OCI-LY1 (cell line): ENCODE results near the gene FOXN3.

Source experiments
- H2AFZ ChIP-seq: fragments of 200-600 bp; sonication (generic), shearing (Covaris generic); 2 replicates; pipeline ENCODE4 v1.6.0; 2014; ENCODE audit warnings: antibody characterized with exemption, mild to moderate bottlenecking, low read length
- H3F3A ChIP-seq: fragments of 200-600 bp; sonication (generic), shearing (Covaris generic); 2 replicates; pipeline ENCODE4 v1.6.0; 2014; ENCODE audit warnings: mild to moderate bottlenecking, antibody characterized with exemption, low read length, moderate library complexity; ENCODE audit not compliant: insufficient read depth
- H3K27ac ChIP-seq: fragments of 200-600 bp; sonication (generic); 2 replicates; pipeline ENCODE4 v1.5.1; 2014; ENCODE audit warnings: low read length, mixed run types, mild to moderate bottlenecking, low read depth; ENCODE audit not compliant: poor library complexity, severe bottlenecking
- H3K27me3 ChIP-seq: fragments of 200-600 bp; sonication (generic); 2 replicates; pipeline ENCODE4 v1.6.0; 2014; ENCODE audit warnings: antibody characterized with exemption, mild to moderate bottlenecking, low read length, moderate library complexity; ENCODE audit not compliant: insufficient read depth
- H3K36me3 ChIP-seq: fragments of 200-600 bp; sonication (generic); 2 replicates; pipeline ENCODE4 v1.6.1; 2014; ENCODE audit warnings: mild to moderate bottlenecking, antibody characterized with exemption, low read length, moderate library complexity, mixed read lengths; ENCODE audit not compliant: insufficient read depth
- H3K4me1 ChIP-seq: fragments of 200-600 bp; sonication (generic); 2 replicates; pipeline ENCODE4 v1.5.1; 2014; ENCODE audit warnings: mild to moderate bottlenecking, low read length, moderate library complexity; ENCODE audit not compliant: insufficient read depth, severe bottlenecking
- H3K4me2 ChIP-seq: fragments of 200-600 bp; sonication (generic), shearing (Covaris generic); 2 replicates; pipeline ENCODE4 v1.6.1; 2014; ENCODE audit warnings: low read length
- H3K4me3 ChIP-seq: fragments of 200-600 bp; sonication (generic); 2 replicates; pipeline ENCODE4 v1.5.1; 2014; ENCODE audit warnings: low read length, low read depth, mild to moderate bottlenecking, mixed read lengths; ENCODE audit not compliant: poor library complexity, severe bottlenecking
- H3K79me2 ChIP-seq: fragments of 200-600 bp; shearing (Covaris generic); 2 replicates; pipeline ENCODE4 v1.6.1; 2016; ENCODE audit warnings: mixed run types, low read length, mixed read lengths; ENCODE audit not compliant: insufficient read depth
- H3K9ac ChIP-seq: fragments of 200-600 bp; sonication (generic), shearing (Covaris generic); 2 replicates; pipeline ENCODE4 v1.6.1; 2014; ENCODE audit warnings: mild to moderate bottlenecking, low read length, mixed read lengths
- H3K9me2 ChIP-seq: fragments of 200-600 bp; sonication (generic), shearing (Covaris generic); 2 replicates; pipeline ENCODE4 v1.6.1; 2014; ENCODE audit warnings: low read depth, mild to moderate bottlenecking, low read length, mixed read lengths
- H3K9me3 ChIP-seq: fragments of 200-600 bp; shearing (Covaris generic); 2 replicates; pipeline ENCODE4 v1.6.1; 2014; ENCODE audit warnings: low read length, mixed read lengths
- H4K20me1 ChIP-seq: fragments of 200-600 bp; sonication (generic), shearing (Covaris generic); 2 replicates; pipeline ENCODE4 v1.6.0; 2016; ENCODE audit warnings: mild to moderate bottlenecking, low read length; ENCODE audit not compliant: insufficient read depth
- CTCF ChIP-seq: fragments of 200-600 bp; sonication (generic), shearing (Covaris generic); IDR thresholded peaks from 2 replicates; pipeline ENCODE4 v1.5.1; 2017; ENCODE audit warnings: mild to moderate bottlenecking, antibody characterized with exemption, low read length, moderate library complexity, mixed read lengths
- EZH2 ChIP-seq: fragments of 200-600 bp; sonication (generic), shearing (Covaris generic); IDR thresholded peaks from 2 replicates; pipeline ENCODE4 v1.8.0; 2017; ENCODE audit warnings: borderline replicate concordance, mixed run types, mild to moderate bottlenecking, antibody characterized with exemption, low read length, moderate library complexity, mixed read lengths

FOXN3 gene

GRCh38 chr14:89217891-89218290 lies 199.1 kb downstream of the FOXN3 start:
- Histone ChIP-seq H3K9me3 (no peaks in the 10 kb centered on the region), H3K79me2 (no peaks in the 10 kb centered on the region), H2AFZ (no peak overlapping the region), H3K4me1 (peaks cover 8% of the 10 kb centered on the region), H3K27ac (no peak overlapping the region), H3K4me2 (no peak overlapping the region), H3K9ac (no peak overlapping the region), H3K4me3 (no peak overlapping the region), H3K27me3 (no peaks in the 10 kb centered on the region), H3K9me2 (no peaks in the 10 kb centered on the region), H3K36me3 (peaks cover 7% of the 10 kb centered on the region; the same call in 1 of the 2 replicates), H3F3A (no peaks in the 10 kb centered on the region), H4K20me1 (no peaks in the 10 kb centered on the region)
- TF ChIP-seq EZH2 (no peak), CTCF (no peak)

DNA sequence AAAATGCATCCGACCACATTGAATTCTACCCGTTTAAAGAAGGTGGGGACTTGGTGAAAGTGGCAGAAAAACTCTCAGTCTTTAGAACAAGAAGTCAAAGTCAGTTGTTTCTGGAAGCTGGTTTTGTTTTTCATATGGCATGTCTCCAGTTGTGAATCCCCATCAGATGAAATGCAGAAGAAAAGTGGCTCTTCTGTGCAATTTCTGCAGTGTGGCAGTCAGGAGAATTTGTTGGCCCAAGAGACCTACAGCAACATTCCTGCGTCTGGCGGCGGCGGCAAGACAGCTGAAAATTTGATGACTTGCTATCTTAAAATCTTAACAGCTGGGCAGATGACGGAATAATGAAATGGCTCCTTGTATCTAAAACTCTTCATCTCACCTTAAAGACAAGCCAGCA lies 201.5 kb downstream of the FOXN3 start:
- no peaks in the 10 kb centered on the region for H3K9me2 ChIP-seq
- no peaks in the 10 kb centered on the region for H3K27me3 ChIP-seq
- H3K27ac ChIP-seq = no peak overlapping the region
- H3K9me3 ChIP-seq = no peaks in the 10 kb centered on the region
- no peaks in the 10 kb centered on the region for H3K79me2 ChIP-seq
- no peaks in the 10 kb centered on the region for H4K20me1 ChIP-seq
- no peak overlapping the region for H2AFZ ChIP-seq
- H3K4me3 ChIP-seq = no peak overlapping the region
- peaks cover 7% of the 10 kb centered on the region; the same call in 1 of the 2 replicates for H3K36me3 ChIP-seq
- TF ChIP-seq EZH2 = no peak
- no peak for TF ChIP-seq CTCF
- no peak overlapping the region for H3K4me2 ChIP-seq
- peaks cover 7% of the 10 kb centered on the region for H3K4me1 ChIP-seq
- H3K9ac ChIP-seq = no peak overlapping the region
- no peaks in the 10 kb centered on the region for H3F3A ChIP-seq

GRCh38 chr14:89215114-89215513 lies 201.9 kb downstream of the FOXN3 start:
- Histone ChIP-seq H3K9ac (no peak overlapping the region), H3K9me3 (no peaks in the 10 kb centered on the region), H3K4me2 (no peak overlapping the region), H2AFZ (no peak overlapping the region), H3K27me3 (no peaks in the 10 kb centered on the region), H3K36me3 (peaks cover 7% of the 10 kb centered on the region; the same call in 1 of the 2 replicates), H3K9me2 (no peaks in the 10 kb centered on the region), H3K79me2 (no peaks in the 10 kb centered on the region), H3K4me3 (no peak overlapping the region), H4K20me1 (no peaks in the 10 kb centered on the region), H3K27ac (no peak overlapping the region), H3F3A (no peaks in the 10 kb centered on the region), H3K4me1 (peaks cover 7% of the 10 kb centered on the region)
- TF ChIP-seq CTCF (no peak), EZH2 (no peak)
